ENCODE results near the gene NDUFS2.
A peak's percentile ranks its signal among the peaks of the same experiment; 100 is the strongest.

DNA sequence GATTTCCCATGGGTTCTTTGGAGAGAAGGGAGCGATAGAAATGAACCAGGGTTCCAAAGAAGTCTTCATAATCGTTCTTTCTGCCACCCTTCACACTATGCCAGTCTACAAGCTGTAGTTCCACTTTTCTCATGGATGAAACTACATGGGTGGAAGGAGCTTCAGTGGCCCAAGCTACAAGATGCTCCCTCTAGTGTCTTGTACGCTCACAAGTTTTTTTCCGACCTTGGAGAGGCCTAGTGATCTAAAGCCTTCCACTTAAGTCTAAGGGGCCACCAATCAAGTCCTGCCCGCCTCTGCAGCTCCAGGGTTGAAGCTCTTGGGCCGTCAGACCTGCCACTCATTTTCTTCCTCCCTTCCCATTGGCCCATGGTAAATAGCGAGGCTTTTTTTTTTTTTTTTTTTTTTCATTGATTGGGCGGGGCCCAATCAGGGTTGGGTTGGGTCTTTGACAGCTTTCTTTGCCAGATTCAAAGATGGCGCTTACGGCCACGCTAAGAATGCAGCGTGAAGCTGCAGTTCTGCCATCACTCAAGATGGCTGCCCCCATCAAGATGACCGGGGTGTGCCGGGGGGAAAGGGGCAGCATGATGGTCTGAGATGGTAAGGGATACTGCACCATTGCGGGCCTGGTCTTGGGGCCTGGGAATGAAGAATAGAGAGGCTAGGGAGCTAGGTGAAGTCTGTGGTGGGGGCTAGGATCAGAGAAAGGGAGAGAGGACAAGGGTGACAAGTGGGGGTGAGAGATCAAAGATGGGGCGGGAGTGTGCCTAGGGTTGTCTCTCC lies 23.6 kb downstream of the NDUFS2 start, which contains the start of gene TOMM40L:
- TF ChIP-seq ZNF41 (CRISPR knock-in tag; conservative IDR thresholded peaks at IDR 0.05) (no peak), ZNF280B (CRISPR knock-in tag; IDR thresholded peaks at IDR 0.05) (no peak), EHMT2 (IDR thresholded peaks at IDR 0.05) (peak; percentile 67; the same call in 1 of the 2 replicates), SMARCC2 (IDR thresholded peaks at IDR 0.05; ENCODE audit: low read depth) (no peak), ZBTB7A (IDR thresholded peaks at IDR 0.05; ENCODE audit: borderline replicate concordance, control insufficient read depth, low read depth, low read length) (peak; percentile 69; the same call in 1 of the 2 replicates), LEF1 (IDR thresholded peaks at IDR 0.05) (0 out of 2 replicates have a peak, but pooled peaks have one; percentile 24), NCOR1 (IDR thresholded peaks at IDR 0.05) (no peak), MYNN (IDR thresholded peaks at IDR 0.05) (no peak), MYNN (CRISPR knock-in tag; IDR thresholded peaks at IDR 0.05) (no peak), ATF3 (IDR thresholded peaks at IDR 0.05) (no peak), ATF3 (CRISPR knock-in tag; conservative IDR thresholded peaks at IDR 0.05) (no peak), POLR2A (conservative IDR thresholded peaks at IDR 0.05) (peak; percentile 87), ETS1 (conservative IDR thresholded peaks at IDR 0.05; ENCODE audit: control insufficient read depth, low read depth, low read length) (0 out of 2 replicates have a peak, but pooled peaks have one; percentile 53), REST (IDR thresholded peaks at IDR 0.05; ENCODE audit: borderline replicate concordance) (peak; percentile 67; the same call in 1 of the 2 replicates), REST (CRISPR knock-in tag; IDR thresholded peaks at IDR 0.05; ENCODE audit: low read depth) (no peak)
- TF ChIP-seq, protein P1, sequence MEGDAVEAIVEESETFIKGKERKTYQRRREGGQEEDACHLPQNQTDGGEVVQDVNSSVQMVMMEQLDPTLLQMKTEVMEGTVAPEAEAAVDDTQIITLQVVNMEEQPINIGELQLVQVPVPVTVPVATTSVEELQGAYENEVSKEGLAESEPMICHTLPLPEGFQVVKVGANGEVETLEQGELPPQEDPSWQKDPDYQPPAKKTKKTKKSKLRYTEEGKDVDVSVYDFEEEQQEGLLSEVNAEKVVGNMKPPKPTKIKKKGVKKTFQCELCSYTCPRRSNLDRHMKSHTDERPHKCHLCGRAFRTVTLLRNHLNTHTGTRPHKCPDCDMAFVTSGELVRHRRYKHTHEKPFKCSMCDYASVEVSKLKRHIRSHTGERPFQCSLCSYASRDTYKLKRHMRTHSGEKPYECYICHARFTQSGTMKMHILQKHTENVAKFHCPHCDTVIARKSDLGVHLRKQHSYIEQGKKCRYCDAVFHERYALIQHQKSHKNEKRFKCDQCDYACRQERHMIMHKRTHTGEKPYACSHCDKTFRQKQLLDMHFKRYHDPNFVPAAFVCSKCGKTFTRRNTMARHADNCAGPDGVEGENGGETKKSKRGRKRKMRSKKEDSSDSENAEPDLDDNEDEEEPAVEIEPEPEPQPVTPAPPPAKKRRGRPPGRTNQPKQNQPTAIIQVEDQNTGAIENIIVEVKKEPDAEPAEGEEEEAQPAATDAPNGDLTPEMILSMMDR (IDR thresholded peaks at IDR 0.05 in 2 of 3, conservative IDR thresholded peaks at IDR 0.05 in 1 of 3; ENCODE audit: insufficient read depth in 2 of 3, low read depth in 1 of 3, low read length in 3 of 3), result peak; percentile 72 to 88 (median 84)
